SH-SY5Y (cell line): ENCODE results near the gene TMEM131.

ENCODE experiments used
- GATA2 ChIP-seq: IDR thresholded peaks from 2 replicates; pipeline ENCODE4 v1.6.1; 2011; ENCODE audit warnings: mild to moderate bottlenecking, low read depth, low read length
- GATA3 ChIP-seq: IDR thresholded peaks from 2 replicates; pipeline ENCODE4 v1.6.1; 2011; ENCODE audit warnings: low read depth, mild to moderate bottlenecking, low read length, moderate library complexity

TMEM131 gene

GRCh38 chr2:97806738-97807618, 188.8 kb downstream of the TMEM131 start:
- TF ChIP-seq GATA3 (no peak), GATA2 (no peak)

DNA sequence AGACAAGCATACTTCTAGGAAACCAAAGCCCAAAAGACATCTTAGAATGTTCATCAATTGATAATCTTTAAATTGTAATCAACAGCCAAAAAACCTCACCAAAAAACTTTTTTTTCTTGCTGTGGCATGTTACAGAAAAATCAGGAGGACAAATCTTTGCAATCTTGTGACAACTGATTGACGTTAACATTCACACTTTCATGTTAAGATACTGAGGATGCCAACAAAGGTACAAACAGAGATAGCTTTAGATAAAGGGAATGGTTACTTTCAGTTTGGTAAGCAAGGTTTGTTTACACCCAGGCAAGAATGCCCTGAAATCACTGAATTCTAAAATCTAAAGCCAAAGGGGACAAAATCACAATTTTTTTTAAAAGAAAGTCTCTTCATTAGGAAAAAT, 190.0 kb downstream of the TMEM131 start:
- TF ChIP-seq GATA3 (no peak), GATA2 (no peak)

DNA sequence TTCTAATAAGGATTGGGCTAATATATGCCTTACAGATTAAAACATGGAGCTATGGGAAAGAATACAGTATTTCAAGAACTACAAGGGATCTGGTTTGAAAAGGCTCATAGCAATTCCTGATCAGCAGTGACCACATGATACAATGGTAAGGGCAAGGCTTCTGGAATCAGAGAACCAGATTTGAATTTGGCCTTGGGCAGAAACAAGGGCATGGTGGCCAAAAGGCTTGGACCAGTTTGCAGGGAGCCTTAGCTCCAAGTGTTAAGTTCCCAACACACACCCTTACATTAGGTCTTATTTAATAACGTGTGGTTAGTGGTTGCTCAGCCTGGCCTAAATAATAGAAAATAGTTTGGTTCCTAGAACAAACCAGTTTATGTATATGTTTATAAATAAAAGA, 194.7 kb downstream of the TMEM131 start:
- TF ChIP-seq GATA2 (no peak), GATA3 (no peak)

- TF ChIP-seq GATA3 (no peak), GATA2 (no peak)
These were observed 197.3 kb downstream of the TMEM131 start for GRCh38 chr2:97798416-97798815.

- TF ChIP-seq GATA2 (no peak), GATA3 (no peak)
These were observed 198.4 kb downstream of the TMEM131 start for GRCh38 chr2:97797355-97797754.

DNA sequence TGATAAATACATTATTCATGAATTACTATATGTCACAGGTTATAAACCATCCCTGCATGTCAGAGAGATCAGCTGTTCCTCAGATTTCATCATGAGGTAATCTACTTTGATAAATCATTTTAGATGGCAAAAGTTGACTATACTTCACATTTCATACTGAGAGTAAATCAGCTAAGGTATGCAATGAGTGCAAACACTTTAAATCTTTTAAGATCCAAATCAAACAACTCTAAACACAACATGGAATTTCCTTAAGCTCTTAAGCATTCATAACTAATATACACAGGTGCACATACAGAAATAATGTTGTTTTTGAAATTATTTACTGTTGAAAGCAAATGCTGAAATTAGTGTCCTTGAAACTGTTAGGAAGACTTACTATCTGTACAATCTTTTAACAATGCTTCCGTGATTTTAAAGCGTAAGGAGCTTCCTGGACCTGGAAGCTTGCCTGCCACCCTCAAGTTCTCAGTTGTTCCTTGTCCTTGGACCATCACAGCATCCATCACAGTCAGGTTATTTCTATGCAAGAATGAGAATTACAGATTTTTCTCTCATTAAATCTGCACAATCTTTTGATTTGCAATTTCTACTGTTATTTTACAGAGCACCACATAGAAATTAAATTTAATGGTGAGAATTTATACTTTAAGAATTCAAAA, 199.2 kb downstream of the TMEM131 start:
- TF ChIP-seq GATA2: no peak
- no peak for TF ChIP-seq GATA3

- TF ChIP-seq GATA2 (no peak), GATA3 (no peak)
These were observed 203.3 kb downstream of the TMEM131 start for GRCh38 chr2:97792416-97792815.

DNA sequence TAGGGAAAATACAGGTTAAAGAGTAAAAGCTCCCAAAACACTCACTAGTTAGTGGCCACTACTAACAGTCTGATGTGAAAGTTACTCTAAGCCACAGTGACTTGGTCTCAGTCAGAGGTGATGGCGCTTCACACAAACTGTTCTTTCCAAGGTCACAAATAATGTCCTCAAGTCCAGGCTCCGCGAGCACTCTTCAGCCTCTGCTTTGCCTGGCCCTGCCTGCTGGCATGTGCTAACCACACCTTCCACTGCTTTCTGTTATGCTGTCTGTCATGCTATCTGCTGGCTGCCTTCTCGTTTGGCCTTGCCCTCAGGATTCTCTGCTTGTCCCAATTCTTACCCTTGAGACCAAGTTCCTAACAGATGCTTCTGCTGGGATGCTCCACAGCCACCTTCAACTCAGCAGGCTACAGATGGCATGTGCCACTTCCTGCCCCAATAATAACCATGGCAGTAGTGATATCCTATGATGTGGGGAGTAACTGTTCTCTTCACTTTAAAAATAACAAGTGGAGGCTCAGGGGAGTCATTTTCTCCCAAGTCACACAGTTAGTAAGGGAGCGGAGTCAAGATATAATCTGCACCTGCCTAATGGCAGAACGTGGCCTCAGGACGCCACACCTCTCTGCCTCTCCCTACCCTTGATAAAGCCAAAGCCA, 206.6 kb downstream of the TMEM131 start:
- no peak for TF ChIP-seq GATA3
- TF ChIP-seq GATA2: no peak

DNA sequence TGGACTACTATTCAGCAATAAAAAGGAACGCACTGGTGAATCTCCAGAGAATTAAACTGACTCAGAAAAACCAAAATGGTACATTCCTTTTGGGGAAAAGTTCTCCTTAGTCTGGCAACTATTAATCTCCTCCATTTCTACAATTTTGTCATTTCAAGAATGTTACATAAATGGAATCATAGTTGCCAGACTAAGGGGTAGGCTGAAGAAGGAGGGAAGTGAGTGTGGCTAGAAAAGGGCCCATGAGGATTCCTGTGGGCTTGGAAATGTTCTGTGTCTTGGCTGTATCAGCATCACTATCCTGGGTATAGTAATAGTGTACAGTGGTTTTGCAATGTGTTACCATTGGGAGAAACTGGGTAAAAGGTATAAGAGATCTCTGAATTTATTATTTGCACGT, 209.9 kb downstream of the TMEM131 start:
- TF ChIP-seq GATA2 (no peak), GATA3 (no peak)

- TF ChIP-seq GATA3: no peak
- no peak for TF ChIP-seq GATA2
These were observed 210.8 kb downstream of the TMEM131 start for GRCh38 chr2:97784953-97785352.

DNA sequence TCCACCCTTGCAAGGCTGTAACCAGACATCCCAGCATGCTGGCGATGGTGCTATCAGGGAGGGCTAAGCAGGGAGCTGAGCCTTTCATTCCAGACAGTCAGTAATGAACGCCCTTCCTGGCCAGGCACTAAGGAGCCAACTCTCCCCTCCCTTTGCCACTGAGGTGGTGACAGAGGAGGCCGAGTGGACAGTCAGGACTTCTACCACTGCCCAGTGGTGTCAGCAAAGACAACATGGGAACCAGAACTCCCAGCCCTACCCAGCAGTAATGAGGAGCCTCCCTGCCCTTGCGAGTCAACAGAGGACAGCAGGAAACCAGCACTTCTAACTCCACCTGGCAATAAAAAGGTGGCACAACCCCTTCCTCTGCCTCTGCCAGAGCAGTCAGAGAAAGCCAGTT, 213.8 kb downstream of the TMEM131 start:
- TF ChIP-seq GATA2 (no peak), GATA3 (no peak)

DNA sequence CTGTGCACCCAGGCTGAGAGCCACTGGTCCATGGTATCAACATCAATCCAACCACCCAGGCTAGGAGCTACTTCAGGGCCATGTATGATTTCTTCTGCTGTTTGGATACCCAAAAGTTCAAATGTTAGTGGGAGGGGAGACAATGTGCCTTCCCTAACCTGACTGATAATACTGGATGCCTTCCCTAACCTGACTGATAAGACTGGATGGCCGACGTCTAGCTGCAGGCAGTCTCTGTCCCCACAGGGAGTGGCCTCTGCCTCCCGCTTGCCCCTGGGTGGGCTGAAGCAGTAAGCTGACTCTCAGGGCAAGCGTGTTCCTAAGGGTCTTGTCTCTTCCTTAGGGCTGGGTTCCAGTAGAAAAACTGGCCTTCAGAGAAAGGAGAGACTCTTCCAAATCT, 216.6 kb downstream of the TMEM131 start:
- TF ChIP-seq GATA2 (no peak), GATA3 (no peak)

- TF ChIP-seq GATA2 (no peak), GATA3 (no peak)
These were observed 220.7 kb downstream of the TMEM131 start for GRCh38 chr2:97775074-97775473.

DNA sequence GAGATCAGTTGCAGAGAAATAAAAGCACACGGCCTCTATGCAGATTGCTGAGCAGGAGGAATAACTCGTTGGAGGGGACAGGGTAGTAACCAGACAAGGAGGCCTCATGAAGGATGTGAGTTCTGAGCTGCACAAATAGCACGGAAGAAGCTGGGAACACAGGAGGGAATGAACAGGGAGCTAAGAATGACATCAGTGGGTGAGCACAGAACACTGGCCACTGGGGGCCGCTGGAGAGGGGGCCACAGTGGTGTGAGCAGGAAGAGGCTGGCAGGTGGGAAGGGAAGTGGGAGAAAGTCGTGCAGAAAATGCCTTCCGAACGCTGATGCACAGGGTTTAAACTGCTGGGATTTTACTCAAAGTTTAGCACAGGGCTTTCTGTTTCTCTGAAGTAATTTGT, 221.3 kb downstream of the TMEM131 start:
- no peak for TF ChIP-seq GATA3
- TF ChIP-seq GATA2: no peak
